Activated CD4-positive, alpha-beta memory T cell treated with anti-CD3 and anti-CD28 coated beads, Interleukin-2, amount 10 ng/mL, durations not matched to agents 7 days and 5 days (primary cell): Measurements from ENCODE around the gene SH3PXD2B. TPM values are rescaled to one million over a fixed set of nuclear protein-coding genes. Genes with fewer than 3 reads are reported as not detected.
A peak's percentile ranks its signal among the peaks of the same experiment; 100 is the strongest.
"Not testable (repeated sequence)": the region's sequence is repeated elsewhere in the genome, so short reads cannot be mapped to it uniquely, and the experiment has no call there.

Experiments
- CTCF ChIA-PET: fragments of 350-600 bp; sonication (Branson Sonifier 250); formaldehyde crosslinking; loops from one replicate; lab custom pipeline; 2021; ENCODE audit warnings: antibody characterized with exemption, inconsistent platforms; lab: Charles Lee
- POLR2A ChIA-PET: fragments of 350-600 bp; sonication (Branson Sonifier 250); formaldehyde crosslinking; loops from one replicate; lab custom pipeline; 2021; ENCODE audit warnings: antibody characterized with exemption; lab: Charles Lee
- DNase-seq: peaks from one replicate; pipeline ENCODE4 v3.0.0-alpha.2; 2020
- H3K27ac Mint-ChIP-seq: one replicate; pipeline ENCODE4 v1.8.0; 2021; ENCODE audit warnings: mild to moderate bottlenecking, mixed read lengths
- H3K27me3 Mint-ChIP-seq: one replicate; pipeline ENCODE4 v1.8.0; 2021; ENCODE audit warnings: mixed read lengths
- H3K36me3 Mint-ChIP-seq: one replicate; pipeline ENCODE4 v1.8.0; 2021; ENCODE audit warnings: low read depth, mixed read lengths
- H3K4me1 Mint-ChIP-seq: one replicate; pipeline ENCODE4 v1.8.0; 2021; ENCODE audit warnings: mixed read lengths
- H3K4me3 Mint-ChIP-seq: one replicate; pipeline ENCODE4 v1.8.0; 2021; ENCODE audit warnings: mild to moderate bottlenecking, mixed read lengths
- H3K9me3 Mint-ChIP-seq: one replicate; pipeline ENCODE4 v1.8.0; 2021; ENCODE audit warnings: mixed read lengths
- total RNA-seq, 2 experiments: library from RNA; stranded (reverse); gene quantifications; one replicate each; pipeline ENCODE4 v1.2.3, GENCODE V29; 2021

SH3PXD2B gene
- total RNA-seq, 2 experiments from 2014 or later = 0.25 TPM

DNA sequence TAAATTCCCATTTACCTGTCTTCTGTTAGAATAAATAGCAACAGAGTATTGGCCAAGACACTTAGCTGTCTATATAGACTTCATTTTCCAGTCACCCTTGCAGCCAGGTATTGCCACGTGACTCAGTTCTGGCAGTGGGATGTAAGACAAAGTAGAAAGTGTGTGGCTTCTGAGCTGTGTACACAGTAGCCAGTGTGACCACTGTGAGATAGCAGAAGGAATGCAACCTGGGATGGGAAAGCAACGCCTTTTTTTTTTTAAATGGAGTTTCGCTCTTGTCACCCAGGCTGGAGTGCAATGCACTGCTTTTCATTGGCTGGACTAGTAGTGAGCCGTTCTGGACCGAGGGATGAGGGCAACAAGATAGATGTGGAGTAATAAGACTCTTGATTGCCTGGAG is 106.2 kb downstream of the SH3PXD2B start:
- no peaks in the 10 kb centered on the region for H3K9me3 Mint-ChIP-seq
- H3K27ac Mint-ChIP-seq = no peak overlapping the region
- no peaks in the 10 kb centered on the region for H3K36me3 Mint-ChIP-seq
- H3K27me3 Mint-ChIP-seq = peaks cover 12% of the 10 kb centered on the region
- ChIA-PET CTCF (interaction anchor here (0.9 kb wide), 1 partner anchor 104 kb away, joined by 3 read pairs; no protein-coding TSS in a partner anchor), POLR2A (no interaction called here)
- no peak for DNase-seq
- H3K4me1 Mint-ChIP-seq = no peaks in the 10 kb centered on the region
- no peak overlapping the region for H3K4me3 Mint-ChIP-seq

DNA sequence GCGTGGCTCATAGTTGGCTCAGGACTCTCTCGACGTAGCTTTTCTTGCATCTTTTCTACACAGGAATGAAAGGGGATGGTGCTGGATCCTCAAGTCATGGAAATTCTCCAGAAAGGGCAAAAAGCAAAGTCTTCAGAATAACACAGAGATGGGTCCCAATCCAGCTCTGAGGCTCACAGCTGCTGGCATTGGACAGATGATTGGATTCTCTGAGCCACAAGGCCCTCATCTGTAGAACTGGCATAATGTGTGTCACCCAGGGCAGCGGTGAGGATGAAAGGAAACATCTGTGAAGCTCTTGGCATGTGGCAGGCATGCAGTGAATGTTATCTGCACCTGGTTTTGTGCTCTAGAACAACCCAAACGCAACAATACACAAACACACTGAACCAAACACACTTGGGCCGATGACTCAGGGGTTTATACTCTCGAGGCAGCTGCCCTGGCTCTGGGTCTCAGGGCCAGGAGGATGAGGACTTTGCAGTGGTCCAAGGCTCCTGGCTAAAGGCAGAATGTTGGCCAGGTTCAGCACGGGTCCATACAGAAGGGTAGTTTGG is 106.8 kb downstream of the SH3PXD2B start:
- ChIA-PET POLR2A (no interaction called here), CTCF (interaction anchor here (0.9 kb wide), 1 partner anchor 104 kb away, joined by 3 read pairs; no protein-coding TSS in a partner anchor)
- no peak for DNase-seq
- Mint-ChIP-seq H3K9me3 (no peaks in the 10 kb centered on the region), H3K27me3 (peaks cover 12% of the 10 kb centered on the region), H3K4me3 (no peak overlapping the region), H3K27ac (no peak overlapping the region), H3K4me1 (no peaks in the 10 kb centered on the region), H3K36me3 (no peaks in the 10 kb centered on the region)

DNA sequence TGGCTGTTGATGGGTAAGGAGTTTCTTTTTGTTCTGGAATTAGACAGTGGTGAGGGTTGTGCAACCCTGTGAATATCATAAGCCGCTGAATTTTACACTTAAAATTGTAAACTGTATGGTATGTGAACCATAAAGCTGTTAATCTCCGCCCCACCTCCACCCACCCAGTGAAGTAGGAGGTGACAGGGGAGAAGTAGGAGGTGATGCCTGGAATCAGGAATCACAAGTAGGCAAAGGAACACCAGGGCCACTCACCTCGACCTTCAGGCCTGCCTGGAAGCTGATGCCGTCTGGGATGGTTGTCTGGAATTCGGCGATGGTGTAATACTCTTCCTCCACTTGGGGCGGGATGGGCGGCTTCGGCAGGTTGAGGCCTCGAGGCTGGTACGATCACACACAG is 108.4 kb downstream of the SH3PXD2B start:
- H3K27me3 Mint-ChIP-seq = peaks cover 10% of the 10 kb centered on the region
- no peaks in the 10 kb centered on the region for H3K36me3 Mint-ChIP-seq

DNA sequence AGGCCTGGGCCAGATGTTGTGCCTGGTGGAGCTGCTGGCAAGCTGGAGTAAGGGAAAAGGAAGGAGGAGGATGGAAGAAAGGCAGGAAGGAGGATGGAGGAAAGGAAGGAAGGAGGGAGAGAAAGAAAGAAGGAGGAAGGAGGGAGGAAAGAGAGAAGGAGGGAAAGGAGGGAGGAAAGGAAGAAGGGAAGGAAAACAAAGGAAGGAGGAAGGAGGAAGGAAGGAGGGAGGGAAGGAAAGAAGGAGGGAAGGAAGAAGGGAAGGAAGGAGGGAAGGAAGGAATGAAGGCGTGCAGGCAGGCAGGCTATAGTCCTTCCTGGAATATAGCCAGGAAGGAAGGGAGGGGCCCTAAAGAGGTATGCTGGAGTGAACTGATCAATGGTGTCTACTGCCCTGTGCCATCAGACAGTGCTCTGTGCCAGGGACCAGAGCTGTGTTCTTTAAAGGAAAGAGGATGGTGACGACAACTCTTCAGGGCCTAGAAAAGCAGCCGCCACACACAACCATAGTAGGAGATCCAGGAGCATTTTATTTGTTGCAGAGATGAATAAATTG is 109.4 kb downstream of the SH3PXD2B start:
- DNase-seq = no peak
- Mint-ChIP-seq H3K36me3 (no peaks in the 10 kb centered on the region), H3K4me3 (no peak overlapping the region), H3K4me1 (no peaks in the 10 kb centered on the region), H3K27ac (no peak overlapping the region), H3K27me3 (peaks cover 10% of the 10 kb centered on the region), H3K9me3 (no peaks in the 10 kb centered on the region)
- ChIA-PET POLR2A (no interaction called here), CTCF (no interaction called here)

More for the DNA sequence above, 108.4 kb downstream of the SH3PXD2B start:
- no peak for DNase-seq
- CTCF ChIA-PET = no interaction called here
- POLR2A ChIA-PET = interaction anchor here (0.6 kb wide), 1 partner anchor 144 kb away, joined by 3 read pairs; no protein-coding TSS in a partner anchor
- Mint-ChIP-seq H3K4me1 (no peaks in the 10 kb centered on the region), H3K9me3 (no peaks in the 10 kb centered on the region), H3K27ac (no peak overlapping the region), H3K4me3 (no peak overlapping the region)

DNA sequence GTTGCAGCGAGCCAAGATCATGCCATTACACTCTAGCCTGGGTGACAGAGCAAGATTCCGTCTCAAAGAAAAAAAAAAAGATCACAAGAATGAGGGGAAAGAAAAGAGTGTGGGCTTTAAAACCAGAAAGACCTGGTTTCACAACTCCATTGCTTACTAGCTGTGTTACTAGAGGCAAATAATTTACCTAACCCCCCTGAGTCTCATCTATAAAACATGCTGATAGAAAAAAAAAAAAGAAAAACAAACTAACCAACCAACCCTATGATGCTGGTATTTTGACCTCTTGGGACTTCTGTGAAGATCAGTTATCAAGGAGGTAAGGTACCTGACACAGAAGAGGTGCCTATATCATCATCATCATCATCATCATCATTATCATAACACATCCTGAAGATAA is 110.6 kb downstream of the SH3PXD2B start:
- ChIA-PET CTCF (no interaction called here), POLR2A (no interaction called here)
- H3K4me3 Mint-ChIP-seq = no peak overlapping the region
- no peak for DNase-seq
- H3K27me3 Mint-ChIP-seq = peaks cover 10% of the 10 kb centered on the region
- H3K36me3 Mint-ChIP-seq = no peaks in the 10 kb centered on the region
- H3K9me3 Mint-ChIP-seq = no peaks in the 10 kb centered on the region
- H3K27ac Mint-ChIP-seq = no peak overlapping the region
- no peaks in the 10 kb centered on the region for H3K4me1 Mint-ChIP-seq

DNA sequence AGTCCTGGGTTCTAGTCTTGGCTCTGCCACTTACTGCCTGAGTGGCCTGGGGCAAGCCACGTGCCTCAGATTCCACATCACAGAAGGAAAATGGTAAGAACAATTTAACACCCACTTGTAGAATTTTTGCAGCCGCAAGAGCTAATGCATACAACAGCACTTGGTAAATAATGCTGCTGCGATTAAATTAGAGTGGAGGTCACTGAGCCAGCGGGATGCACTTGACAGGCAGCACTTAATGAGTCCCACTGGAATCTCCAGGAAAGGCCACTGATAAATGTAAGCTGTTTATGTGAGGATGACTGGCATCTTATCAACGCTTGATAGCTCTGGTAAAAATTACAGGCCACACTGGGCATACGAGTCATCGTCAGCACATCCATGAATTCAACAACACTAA is 111.4 kb downstream of the SH3PXD2B start:
- Mint-ChIP-seq H3K4me1 (no peaks in the 10 kb centered on the region), H3K4me3 (no peak overlapping the region), H3K36me3 (no peaks in the 10 kb centered on the region), H3K9me3 (no peaks in the 10 kb centered on the region), H3K27ac (no peak overlapping the region), H3K27me3 (peaks cover 10% of the 10 kb centered on the region)
- ChIA-PET POLR2A (no interaction called here), CTCF (no interaction called here)
- no peak for DNase-seq

DNA sequence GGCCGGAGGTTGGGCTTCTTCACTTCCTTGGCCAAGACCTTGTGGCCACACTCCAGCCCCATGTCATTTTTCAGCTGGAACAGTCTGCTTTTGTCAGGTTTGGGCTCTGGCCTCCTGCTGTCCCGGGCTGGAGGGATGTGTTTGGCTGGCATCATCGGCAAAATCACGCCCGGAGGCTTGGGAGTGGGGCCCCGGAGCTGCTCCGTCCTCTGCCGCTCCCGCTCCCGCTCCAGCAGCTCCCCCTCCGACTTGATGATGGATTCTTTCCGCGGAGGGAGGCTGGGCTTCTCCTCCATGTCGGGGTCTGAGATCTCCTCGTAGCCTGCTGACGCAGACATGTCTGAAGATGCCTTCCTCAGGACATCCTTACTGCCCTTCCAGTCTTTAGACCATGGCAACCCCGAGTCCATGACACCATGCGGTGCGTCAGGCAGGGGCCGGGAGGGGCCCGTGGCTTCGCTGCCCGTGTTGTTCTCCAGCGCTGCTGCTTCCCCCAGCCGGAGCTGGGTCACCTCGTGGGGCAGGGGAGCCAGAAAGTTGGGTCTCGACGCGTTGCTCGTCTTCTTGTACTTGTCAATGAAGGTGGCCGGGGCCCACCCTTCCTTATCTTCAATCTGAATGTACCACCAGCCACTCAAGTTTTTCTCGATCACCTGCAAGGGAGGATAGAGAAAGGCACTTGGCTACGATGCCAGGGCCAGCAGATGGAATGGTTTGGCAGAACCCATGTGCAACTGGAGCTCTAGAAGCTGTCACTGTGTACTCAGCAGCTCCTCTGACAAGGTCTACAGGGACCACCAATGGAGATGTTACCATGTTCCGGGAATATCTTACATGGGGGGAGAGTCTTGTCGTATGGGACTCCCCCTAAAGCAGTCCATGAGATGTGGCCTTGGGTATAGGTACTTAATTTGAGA is 114.8 kb downstream of the SH3PXD2B start:
- H3K36me3 Mint-ChIP-seq = no peaks in the 10 kb centered on the region
- H3K27me3 Mint-ChIP-seq = peaks cover 3% of the 10 kb centered on the region
- H3K4me3 Mint-ChIP-seq = no peak overlapping the region
- no peaks in the 10 kb centered on the region for H3K9me3 Mint-ChIP-seq
- DNase-seq = no peak
- no peaks in the 10 kb centered on the region for H3K4me1 Mint-ChIP-seq
- CTCF ChIA-PET = interaction anchor here (0.6 kb wide), 1 partner anchor 525 kb away, joined by 4 read pairs; no protein-coding TSS in a partner anchor
- POLR2A ChIA-PET = no interaction called here
- H3K27ac Mint-ChIP-seq = no peak overlapping the region

DNA sequence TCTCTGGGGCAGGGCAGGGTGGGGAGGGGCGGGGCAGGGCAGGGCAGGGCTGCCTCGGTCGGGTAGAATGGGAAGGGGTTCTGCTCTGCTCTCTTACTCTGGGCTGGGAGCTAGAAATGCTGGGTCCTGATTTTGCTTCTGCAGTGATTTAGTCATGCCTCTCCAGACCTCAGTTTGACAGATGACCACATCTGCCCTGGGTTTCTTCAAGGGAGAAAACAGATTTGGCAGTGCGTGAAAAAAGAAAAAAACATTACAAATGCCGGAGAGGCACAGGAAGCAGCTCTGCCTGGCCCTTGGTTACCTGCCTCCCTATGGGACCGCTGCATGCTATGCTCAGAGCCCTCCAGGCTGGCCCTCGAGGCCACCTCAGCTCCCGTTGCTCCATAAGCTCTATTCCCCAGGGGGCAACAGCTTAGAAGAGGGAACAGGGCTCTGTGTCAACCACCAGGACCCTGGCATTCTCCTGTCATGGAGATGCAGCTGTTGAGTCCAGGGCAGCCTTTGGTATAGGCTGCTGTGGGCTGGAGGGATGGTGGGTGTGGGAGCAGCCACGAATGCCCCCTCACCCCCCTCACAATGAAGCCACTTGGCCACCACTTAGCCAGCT is 117.5 kb downstream of the SH3PXD2B start:
- CTCF ChIA-PET = interaction anchor here (1.3 kb wide), 1 partner anchor 43 kb away, joined by 3 read pairs; no protein-coding TSS in a partner anchor

DNA sequence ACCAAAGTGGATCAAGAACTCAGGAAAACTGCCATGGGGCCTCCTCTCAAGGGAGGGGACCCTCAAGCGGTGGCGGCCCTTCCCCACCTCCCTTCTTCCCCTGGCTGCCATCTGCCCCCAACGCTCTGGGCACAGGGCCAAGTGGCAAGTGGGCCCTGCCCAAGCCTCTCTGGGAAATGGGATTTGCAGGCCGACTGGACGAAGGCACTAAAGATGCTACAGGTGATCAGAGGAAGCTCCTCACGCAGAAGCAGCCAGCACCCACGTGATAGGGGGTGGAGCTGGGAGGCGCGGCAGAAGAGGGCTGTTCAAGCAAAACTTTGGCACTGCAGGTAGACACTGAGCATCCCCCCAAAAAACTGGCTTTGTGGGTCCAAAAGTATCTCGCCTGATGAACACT is 118.1 kb downstream of the SH3PXD2B start:
- ChIA-PET CTCF (interaction anchor here (1.3 kb wide), 1 partner anchor 43 kb away, joined by 3 read pairs; no protein-coding TSS in a partner anchor), POLR2A (no interaction called here)
- no peak for DNase-seq
- H3K27me3 Mint-ChIP-seq = no peaks in the 10 kb centered on the region
- no peak overlapping the region for H3K4me3 Mint-ChIP-seq
- H3K4me1 Mint-ChIP-seq = no peaks in the 10 kb centered on the region
- H3K9me3 Mint-ChIP-seq = no peaks in the 10 kb centered on the region
- H3K27ac Mint-ChIP-seq = no peak overlapping the region
- H3K36me3 Mint-ChIP-seq = no peaks in the 10 kb centered on the region

More for the DNA sequence above, 117.5 kb downstream of the SH3PXD2B start:
- Mint-ChIP-seq H3K27ac (no peak overlapping the region), H3K4me3 (no peak overlapping the region), H3K36me3 (no peaks in the 10 kb centered on the region), H3K9me3 (no peaks in the 10 kb centered on the region), H3K27me3 (no peaks in the 10 kb centered on the region), H3K4me1 (no peaks in the 10 kb centered on the region)
- POLR2A ChIA-PET = no interaction called here
- no peak for DNase-seq

DNA sequence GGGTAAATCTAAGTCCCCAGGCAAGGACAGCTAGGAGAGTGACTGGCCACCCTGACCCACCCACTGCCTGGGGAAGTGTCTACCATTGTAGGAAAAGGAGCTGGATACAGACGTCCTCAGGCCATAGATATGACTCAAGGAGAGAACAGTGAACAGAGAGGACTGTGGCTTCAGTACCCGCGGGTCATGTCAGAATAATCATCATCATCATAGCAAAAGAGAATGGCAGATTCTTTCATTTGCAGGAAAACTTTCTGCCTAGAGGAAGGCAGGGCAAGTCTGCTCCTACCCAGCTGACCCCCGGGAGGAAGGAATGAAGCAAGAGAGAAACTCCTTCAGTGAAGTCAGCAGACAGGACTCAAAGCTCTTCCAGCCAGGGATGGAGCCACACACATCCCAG is 118.6 kb downstream of the SH3PXD2B start:
- POLR2A ChIA-PET = no interaction called here
- Mint-ChIP-seq H3K27me3 (no peaks in the 10 kb centered on the region), H3K27ac (no peak overlapping the region), H3K9me3 (no peaks in the 10 kb centered on the region), H3K36me3 (no peaks in the 10 kb centered on the region), H3K4me1 (no peaks in the 10 kb centered on the region), H3K4me3 (no peak overlapping the region)
- no peak for DNase-seq
- CTCF ChIA-PET = interaction anchor here (1.3 kb wide), 1 partner anchor 42 kb away, joined by 3 read pairs; no protein-coding TSS in a partner anchor

DNA sequence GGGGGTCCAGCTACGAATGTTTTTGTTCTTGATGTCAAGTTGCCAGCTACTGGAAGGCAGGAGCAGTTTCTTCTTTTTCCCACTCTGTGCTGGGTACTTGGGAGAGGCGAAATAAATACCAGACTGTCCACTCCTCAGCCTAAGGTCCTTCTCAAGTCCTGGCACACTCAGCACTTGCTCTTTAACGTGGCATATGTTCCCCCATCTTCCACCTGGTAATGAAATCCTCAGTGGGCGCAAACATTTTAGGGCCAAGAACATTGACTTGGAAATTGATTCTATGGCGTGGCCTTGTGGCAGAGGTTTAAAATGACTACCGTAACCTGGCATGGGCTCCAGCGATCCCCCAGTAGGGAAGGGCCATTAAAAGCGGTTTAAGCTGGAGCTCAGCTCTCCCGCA is 119.7 kb downstream of the SH3PXD2B start:
- Mint-ChIP-seq H3K36me3 (no peaks in the 10 kb centered on the region), H3K9me3 (no peaks in the 10 kb centered on the region), H3K4me1 (no peaks in the 10 kb centered on the region), H3K4me3 (no peak overlapping the region), H3K27ac (no peak overlapping the region), H3K27me3 (no peaks in the 10 kb centered on the region)
- ChIA-PET CTCF (no interaction called here), POLR2A (no interaction called here)
- no peak for DNase-seq

DNA sequence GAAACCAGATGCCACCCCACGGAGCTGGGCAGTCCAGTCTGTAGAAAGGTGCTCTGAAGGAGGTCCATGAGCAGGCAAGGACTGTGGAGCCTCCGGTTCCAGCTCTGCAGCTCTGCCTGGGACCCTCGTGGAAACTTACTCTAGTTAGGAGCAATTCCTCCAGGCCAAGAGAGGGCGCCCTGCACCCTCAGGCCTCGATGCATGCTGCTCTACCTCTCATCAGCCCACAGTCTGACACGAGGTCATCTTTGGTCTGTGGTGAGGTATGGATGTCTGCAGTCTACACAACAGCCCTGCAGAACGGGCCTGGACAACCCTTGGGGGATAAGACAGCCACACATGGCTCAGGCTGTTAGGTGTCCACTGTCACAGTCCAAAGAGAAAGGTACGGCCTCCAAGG is 120.1 kb downstream of the SH3PXD2B start:
- Mint-ChIP-seq H3K4me1 (no peaks in the 10 kb centered on the region), H3K4me3 (no peak overlapping the region), H3K27me3 (no peaks in the 10 kb centered on the region), H3K27ac (no peak overlapping the region), H3K9me3 (no peaks in the 10 kb centered on the region), H3K36me3 (no peaks in the 10 kb centered on the region)
- peak; percentile 17 for DNase-seq
- CTCF ChIA-PET = no interaction called here
- POLR2A ChIA-PET = no interaction called here

DNA sequence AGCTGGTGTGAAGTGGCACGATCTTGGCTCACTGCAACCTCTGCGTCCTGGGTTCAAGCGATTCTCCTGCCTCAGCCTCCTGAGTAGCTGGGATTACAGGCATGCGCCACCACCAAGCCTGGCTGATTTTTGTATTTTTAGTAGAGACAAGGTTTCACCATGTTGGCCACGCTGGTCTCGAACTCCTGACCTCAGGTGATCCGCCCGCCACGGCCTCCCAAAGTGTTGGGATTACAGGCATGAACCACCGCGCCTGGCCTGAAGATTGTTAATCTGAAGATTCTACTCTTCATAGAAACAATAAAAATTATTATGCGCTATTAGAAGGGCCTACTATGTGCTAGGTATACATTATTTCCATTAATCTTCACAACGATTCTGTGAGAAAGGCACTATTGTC is 127.4 kb downstream of the SH3PXD2B start:
- H3K27me3 Mint-ChIP-seq, H3K4me1 Mint-ChIP-seq, DNase-seq, H3K4me3 Mint-ChIP-seq, H3K36me3 Mint-ChIP-seq, H3K27ac Mint-ChIP-seq, CTCF ChIA-PET, POLR2A ChIA-PET, H3K9me3 Mint-ChIP-seq: not testable (repeated sequence)
